ENCODE results near the gene ETV5.

GRCh38 chr3:186117521-186118134 is 8.7 kb upstream of the ETV5 start:
- TF ChIP-seq CTCF (conservative IDR thresholded peaks at IDR 0.05; ENCODE audit: low read depth, low read length) = no peak
- no peak for TF ChIP-seq EZH2 (IDR thresholded peaks at IDR 0.05; ENCODE audit: borderline replicate concordance, low read depth, low read length, poor library complexity, severe bottlenecking)

Measured in A673 (cell line).